ENCODE measurements around the gene CRYGN. TPM values are rescaled to one million over a fixed set of nuclear protein-coding genes. Genes with fewer than 3 reads are reported as not detected.

CRYGN gene
- total and polyA plus RNA-seq, 2 experiments from 2014 or later = 0.59 to 1.5 TPM

DNA sequence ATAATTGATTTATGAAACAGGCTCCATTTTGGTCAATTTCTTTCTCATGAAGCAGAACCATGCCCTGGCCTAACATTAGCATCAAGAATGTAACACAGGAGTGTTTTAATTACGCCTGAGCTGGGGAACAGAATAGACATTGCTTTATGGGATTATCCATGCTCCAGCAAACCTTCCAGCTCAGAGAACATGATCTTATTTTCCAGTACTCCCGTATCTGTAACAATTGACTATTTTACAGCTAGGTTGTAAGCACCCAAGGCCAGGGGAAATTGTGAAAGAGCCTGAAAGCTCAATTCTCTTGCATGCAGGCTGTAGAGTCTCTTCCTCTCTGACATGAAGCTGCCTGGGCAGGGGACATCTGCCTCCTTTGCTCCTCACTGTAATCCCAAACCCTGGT, 30.8 kb upstream of the CRYGN start (continued):
- TF ChIP-seq, protein P1, sequence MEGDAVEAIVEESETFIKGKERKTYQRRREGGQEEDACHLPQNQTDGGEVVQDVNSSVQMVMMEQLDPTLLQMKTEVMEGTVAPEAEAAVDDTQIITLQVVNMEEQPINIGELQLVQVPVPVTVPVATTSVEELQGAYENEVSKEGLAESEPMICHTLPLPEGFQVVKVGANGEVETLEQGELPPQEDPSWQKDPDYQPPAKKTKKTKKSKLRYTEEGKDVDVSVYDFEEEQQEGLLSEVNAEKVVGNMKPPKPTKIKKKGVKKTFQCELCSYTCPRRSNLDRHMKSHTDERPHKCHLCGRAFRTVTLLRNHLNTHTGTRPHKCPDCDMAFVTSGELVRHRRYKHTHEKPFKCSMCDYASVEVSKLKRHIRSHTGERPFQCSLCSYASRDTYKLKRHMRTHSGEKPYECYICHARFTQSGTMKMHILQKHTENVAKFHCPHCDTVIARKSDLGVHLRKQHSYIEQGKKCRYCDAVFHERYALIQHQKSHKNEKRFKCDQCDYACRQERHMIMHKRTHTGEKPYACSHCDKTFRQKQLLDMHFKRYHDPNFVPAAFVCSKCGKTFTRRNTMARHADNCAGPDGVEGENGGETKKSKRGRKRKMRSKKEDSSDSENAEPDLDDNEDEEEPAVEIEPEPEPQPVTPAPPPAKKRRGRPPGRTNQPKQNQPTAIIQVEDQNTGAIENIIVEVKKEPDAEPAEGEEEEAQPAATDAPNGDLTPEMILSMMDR (conservative IDR thresholded peaks at IDR 0.05; ENCODE audit: low read depth in 2 of 2) = no peak
- TF ChIP-seq STAT1 (IDR thresholded peaks at IDR 0.05; ENCODE audit: unreplicated experiment) (no peak), NANOG (IDR thresholded peaks at IDR 0.05; ENCODE audit: borderline replicate concordance) (no peak), POLR2AphosphoS5 (IDR thresholded peaks at IDR 0.05; ENCODE audit: low read depth) (no peak), CREB1 (CRISPR knock-in tag; IDR thresholded peaks at IDR 0.05; ENCODE audit: low read depth) (no peak), ZNF331 (CRISPR knock-in tag; IDR thresholded peaks at IDR 0.05; ENCODE audit: low read depth) (no peak), ZNF114 (CRISPR knock-in tag; IDR thresholded peaks at IDR 0.05) (no peak), EZH2 (IDR thresholded peaks at IDR 0.05; ENCODE audit: low read depth, unreplicated experiment) (no peak)
- TF ChIP-seq, protein P2, sequence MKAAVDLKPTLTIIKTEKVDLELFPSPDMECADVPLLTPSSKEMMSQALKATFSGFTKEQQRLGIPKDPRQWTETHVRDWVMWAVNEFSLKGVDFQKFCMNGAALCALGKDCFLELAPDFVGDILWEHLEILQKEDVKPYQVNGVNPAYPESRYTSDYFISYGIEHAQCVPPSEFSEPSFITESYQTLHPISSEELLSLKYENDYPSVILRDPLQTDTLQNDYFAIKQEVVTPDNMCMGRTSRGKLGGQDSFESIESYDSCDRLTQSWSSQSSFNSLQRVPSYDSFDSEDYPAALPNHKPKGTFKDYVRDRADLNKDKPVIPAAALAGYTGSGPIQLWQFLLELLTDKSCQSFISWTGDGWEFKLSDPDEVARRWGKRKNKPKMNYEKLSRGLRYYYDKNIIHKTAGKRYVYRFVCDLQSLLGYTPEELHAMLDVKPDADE (IDR thresholded peaks at IDR 0.05) = no peak

DNA sequence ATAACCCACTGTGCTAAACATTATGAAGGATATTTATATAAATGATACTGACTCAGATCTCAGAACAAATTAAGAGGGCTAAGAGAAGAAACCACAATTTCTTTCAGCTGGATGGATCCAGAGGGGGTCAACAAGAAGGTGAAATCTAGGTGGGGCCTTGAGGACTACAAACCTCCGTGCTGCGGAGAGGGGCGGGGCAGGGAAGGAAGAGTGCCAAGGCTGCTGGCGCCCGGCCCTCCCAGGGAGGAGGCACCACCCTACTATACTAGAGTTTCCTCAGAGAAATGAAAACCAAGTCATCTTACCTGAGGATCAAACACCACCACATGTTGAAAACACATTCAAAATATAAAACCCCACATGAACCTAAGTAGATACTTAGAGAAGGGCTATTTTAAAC, 29.3 kb upstream of the CRYGN start:
- ATAC-seq (no peak), DNase-seq (ENCODE audit: low spot score) (no peak)
- no peaks in the 10 kb centered on the region for H3K27me3 ChIP-seq (ENCODE audit: insufficient read depth)
- Mint-ChIP-seq H3K36me3 (ENCODE audit: low read depth) (peaks cover 89% of the 10 kb centered on the region), H3K27ac (peak overlapping the region; percentile 75), H3K9me3 (peaks cover 12% of the 10 kb centered on the region), H3K4me1 (peaks cover 69% of the 10 kb centered on the region), H3K4me3 (no peak overlapping the region), H3K27me3 (ENCODE audit: insufficient read depth, low read depth, poor library complexity) (peaks cover 12% of the 10 kb centered on the region)
- peaks cover 36% of the 10 kb centered on the region for H3K36me3 ChIP-seq (ENCODE audit: insufficient read depth)
- no peak overlapping the region for H3K4me2 ChIP-seq
- no peaks in the 10 kb centered on the region for H3K9me2 ChIP-seq (ENCODE audit: insufficient read depth)
- H3F3A ChIP-seq (replicated peaks; ENCODE audit: low read depth) = peaks cover 7% of the 10 kb centered on the region
- peaks cover 47% of the 10 kb centered on the region for H3K4me1 ChIP-seq (ENCODE audit: insufficient read depth)
- no peak overlapping the region; the same call in 1 of the 2 replicates for H3K27ac ChIP-seq (ENCODE audit: low read depth)
- H2AFZ ChIP-seq = no peak overlapping the region
- no peak overlapping the region for H3K4me3 ChIP-seq
- no peaks in the 10 kb centered on the region for H4K20me1 ChIP-seq (replicated peaks; ENCODE audit: insufficient read depth)
- H3K79me2 ChIP-seq (replicated peaks; ENCODE audit: insufficient read depth) = peaks cover 23% of the 10 kb centered on the region
- TF ChIP-seq STAT1 (IDR thresholded peaks at IDR 0.05; ENCODE audit: unreplicated experiment) (no peak), ZNF331 (CRISPR knock-in tag; IDR thresholded peaks at IDR 0.05; ENCODE audit: low read depth) (no peak), EZH2 (IDR thresholded peaks at IDR 0.05; ENCODE audit: low read depth, unreplicated experiment) (no peak), EZH2phosphoT487 (IDR thresholded peaks at IDR 0.05; ENCODE audit: unreplicated experiment) (no peak), ZNF114 (CRISPR knock-in tag; IDR thresholded peaks at IDR 0.05) (no peak), POLR2AphosphoS5 (IDR thresholded peaks at IDR 0.05; ENCODE audit: low read depth) (no peak), JUNB (IDR thresholded peaks at IDR 0.05; ENCODE audit: unreplicated experiment) (no peak), NANOG (IDR thresholded peaks at IDR 0.05; ENCODE audit: borderline replicate concordance) (no peak), CREB1 (CRISPR knock-in tag; IDR thresholded peaks at IDR 0.05; ENCODE audit: low read depth) (no peak)
- TF ChIP-seq, protein P2 (IDR thresholded peaks at IDR 0.05) = no peak
- TF ChIP-seq, protein P1 (conservative IDR thresholded peaks at IDR 0.05; ENCODE audit: low read depth in 2 of 2) = no peak
- TF ChIP-seq, protein P3, sequence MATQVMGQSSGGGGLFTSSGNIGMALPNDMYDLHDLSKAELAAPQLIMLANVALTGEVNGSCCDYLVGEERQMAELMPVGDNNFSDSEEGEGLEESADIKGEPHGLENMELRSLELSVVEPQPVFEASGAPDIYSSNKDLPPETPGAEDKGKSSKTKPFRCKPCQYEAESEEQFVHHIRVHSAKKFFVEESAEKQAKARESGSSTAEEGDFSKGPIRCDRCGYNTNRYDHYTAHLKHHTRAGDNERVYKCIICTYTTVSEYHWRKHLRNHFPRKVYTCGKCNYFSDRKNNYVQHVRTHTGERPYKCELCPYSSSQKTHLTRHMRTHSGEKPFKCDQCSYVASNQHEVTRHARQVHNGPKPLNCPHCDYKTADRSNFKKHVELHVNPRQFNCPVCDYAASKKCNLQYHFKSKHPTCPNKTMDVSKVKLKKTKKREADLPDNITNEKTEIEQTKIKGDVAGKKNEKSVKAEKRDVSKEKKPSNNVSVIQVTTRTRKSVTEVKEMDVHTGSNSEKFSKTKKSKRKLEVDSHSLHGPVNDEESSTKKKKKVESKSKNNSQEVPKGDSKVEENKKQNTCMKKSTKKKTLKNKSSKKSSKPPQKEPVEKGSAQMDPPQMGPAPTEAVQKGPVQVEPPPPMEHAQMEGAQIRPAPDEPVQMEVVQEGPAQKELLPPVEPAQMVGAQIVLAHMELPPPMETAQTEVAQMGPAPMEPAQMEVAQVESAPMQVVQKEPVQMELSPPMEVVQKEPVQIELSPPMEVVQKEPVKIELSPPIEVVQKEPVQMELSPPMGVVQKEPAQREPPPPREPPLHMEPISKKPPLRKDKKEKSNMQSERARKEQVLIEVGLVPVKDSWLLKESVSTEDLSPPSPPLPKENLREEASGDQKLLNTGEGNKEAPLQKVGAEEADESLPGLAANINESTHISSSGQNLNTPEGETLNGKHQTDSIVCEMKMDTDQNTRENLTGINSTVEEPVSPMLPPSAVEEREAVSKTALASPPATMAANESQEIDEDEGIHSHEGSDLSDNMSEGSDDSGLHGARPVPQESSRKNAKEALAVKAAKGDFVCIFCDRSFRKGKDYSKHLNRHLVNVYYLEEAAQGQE (IDR thresholded peaks at IDR 0.05; ENCODE audit: unreplicated experiment) = no peak

Measured in GM23338 (cell line).